HFF-Myc (cell line): Measurements from ENCODE around the gene ZFP30.

ENCODE experiments used
- DNase-seq: peaks from one replicate; pipeline ENCODE4 v3.0.0-alpha.2; 2011; ENCODE audit warnings: low read depth; ENCODE audit errors: extremely low read depth
- H3K4me3 ChIP-seq: replicated peaks from 2 replicates; pipeline ENCODE4 v1.5.1; 2011; ENCODE audit warnings: low read depth, mild to moderate bottlenecking, control low read depth, low read length
- TF ChIP-seq, protein P1 (sequence below): IDR thresholded peaks from 2 replicates; pipeline ENCODE4 v1.5.1; 2012; ENCODE audit warnings: mild to moderate bottlenecking, low read depth, low read length, control low read depth; ENCODE audit errors: missing control alignments

ZFP30 gene

DNA sequence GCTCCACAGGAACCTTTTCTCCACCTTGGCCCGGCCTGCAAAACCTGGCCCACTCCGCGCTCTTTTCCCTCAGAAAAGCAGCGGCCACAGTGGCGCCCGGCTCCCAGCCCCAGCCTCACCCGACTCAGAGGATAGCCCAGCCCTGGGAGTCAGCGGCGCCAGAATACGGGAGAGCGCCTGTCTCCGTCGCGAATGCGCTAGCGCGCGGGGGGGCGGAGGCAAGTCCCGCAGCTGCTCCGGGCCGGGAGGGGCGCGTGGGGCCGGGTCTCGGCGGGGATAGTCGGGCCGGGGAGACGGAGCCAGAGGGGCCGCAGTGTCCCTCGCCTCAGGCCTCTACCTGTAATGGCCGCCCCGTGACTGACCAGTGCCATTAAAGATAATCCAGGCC, at the start of gene ZFP30:
Gene ZFP30, minus strand, starts transcription at position 165 of the 388 bp plus-strand sequence. CDS start 7,643 bp downstream, outside the sequence.
- TF ChIP-seq, protein P1, sequence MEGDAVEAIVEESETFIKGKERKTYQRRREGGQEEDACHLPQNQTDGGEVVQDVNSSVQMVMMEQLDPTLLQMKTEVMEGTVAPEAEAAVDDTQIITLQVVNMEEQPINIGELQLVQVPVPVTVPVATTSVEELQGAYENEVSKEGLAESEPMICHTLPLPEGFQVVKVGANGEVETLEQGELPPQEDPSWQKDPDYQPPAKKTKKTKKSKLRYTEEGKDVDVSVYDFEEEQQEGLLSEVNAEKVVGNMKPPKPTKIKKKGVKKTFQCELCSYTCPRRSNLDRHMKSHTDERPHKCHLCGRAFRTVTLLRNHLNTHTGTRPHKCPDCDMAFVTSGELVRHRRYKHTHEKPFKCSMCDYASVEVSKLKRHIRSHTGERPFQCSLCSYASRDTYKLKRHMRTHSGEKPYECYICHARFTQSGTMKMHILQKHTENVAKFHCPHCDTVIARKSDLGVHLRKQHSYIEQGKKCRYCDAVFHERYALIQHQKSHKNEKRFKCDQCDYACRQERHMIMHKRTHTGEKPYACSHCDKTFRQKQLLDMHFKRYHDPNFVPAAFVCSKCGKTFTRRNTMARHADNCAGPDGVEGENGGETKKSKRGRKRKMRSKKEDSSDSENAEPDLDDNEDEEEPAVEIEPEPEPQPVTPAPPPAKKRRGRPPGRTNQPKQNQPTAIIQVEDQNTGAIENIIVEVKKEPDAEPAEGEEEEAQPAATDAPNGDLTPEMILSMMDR, result no peak
- DNase-seq, result peak; percentile 1
- peak within 1 kb of the TSS; percentile 58 for H3K4me3 ChIP-seq

GRCh38 chr19:37699057-37699456, 43.8 kb upstream of the ZFP30 start:
- H3K4me3 ChIP-seq, result no peak overlapping the region
- TF ChIP-seq, protein P1, result no peak
- no peak for DNase-seq

DNA sequence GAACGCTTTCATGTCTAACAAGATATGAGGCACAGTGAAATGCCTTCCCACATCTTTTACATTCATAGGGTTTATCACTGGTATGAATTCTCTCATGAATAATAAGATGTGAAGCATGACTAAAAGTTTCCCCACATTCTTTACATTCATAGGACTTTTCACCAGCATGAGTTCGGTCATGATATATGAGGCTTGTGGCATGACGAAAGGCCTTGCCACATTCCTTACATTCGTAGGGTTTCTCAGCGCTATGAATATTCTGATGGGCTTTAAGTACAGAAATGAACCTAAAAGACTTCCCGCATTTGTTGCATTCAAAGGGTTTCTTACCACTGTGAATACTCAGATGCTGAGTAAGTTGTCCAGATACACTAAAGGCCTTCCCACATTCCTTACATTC, 43.0 kb upstream of the ZFP30 start:
- no peak for DNase-seq
- TF ChIP-seq, protein P1, result no peak
- H3K4me3 ChIP-seq, result no peak overlapping the region

- TF ChIP-seq, protein P1, result no peak
- H3K4me3 ChIP-seq, result no peak overlapping the region
- DNase-seq, result no peak
Observed at GRCh38 chr19:37695144-37695899, 40.1 kb upstream of the ZFP30 start.

DNA sequence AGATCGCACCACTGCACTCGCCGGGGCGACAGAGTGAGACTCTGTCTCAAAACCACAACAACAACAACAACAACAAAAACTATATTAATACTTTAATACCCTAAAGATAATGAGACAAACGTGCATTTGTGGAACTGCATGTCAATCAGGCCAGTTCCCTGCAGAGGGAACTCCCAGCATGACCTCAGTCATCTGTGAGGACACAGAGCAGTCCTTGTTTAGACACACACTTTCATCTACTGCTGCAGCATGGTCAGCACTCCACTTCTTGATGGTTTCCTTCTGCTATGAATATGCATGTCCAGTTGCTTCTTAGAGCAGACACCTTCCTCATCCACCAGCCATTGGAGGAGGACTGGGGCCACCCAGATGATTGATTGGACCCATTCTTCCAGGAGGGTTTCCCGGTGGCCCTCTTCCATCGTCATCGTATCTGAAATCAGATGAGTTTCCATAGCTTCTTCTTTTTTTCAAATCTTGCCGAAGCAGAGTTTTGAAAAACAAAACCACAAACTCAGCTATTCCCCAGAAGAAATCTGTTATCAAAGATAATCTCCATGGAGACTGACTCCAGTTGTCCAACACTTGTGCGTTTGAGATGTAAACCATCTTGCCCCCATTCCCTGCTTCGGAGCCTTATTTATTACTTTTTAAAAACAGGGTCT, 37.8 kb upstream of the ZFP30 start:
- H3K4me3 ChIP-seq, result no peak overlapping the region
- DNase-seq, result no peak
- TF ChIP-seq, protein P1, result no peak

- peak; percentile 4 for DNase-seq
- TF ChIP-seq, protein P1, result no peak
- H3K4me3 ChIP-seq, result peak overlapping the region; percentile 46
Observed at GRCh38 chr19:37691881-37692504, 36.7 kb upstream of the ZFP30 start.
